ENCODE measurements around the gene ATP9A. TPM values are rescaled to one million over a fixed set of nuclear protein-coding genes. Genes with fewer than 3 reads are reported as not detected.
A peak's percentile ranks its signal among the peaks of the same experiment; 100 is the strongest.
"Not testable (repeated sequence)": the region's sequence is repeated elsewhere in the genome, so short reads cannot be mapped to it uniquely, and the experiment has no call there.

The ATP9A gene
- total RNA-seq, 1 donor from 2014 or later: 37.6 TPM

DNA sequence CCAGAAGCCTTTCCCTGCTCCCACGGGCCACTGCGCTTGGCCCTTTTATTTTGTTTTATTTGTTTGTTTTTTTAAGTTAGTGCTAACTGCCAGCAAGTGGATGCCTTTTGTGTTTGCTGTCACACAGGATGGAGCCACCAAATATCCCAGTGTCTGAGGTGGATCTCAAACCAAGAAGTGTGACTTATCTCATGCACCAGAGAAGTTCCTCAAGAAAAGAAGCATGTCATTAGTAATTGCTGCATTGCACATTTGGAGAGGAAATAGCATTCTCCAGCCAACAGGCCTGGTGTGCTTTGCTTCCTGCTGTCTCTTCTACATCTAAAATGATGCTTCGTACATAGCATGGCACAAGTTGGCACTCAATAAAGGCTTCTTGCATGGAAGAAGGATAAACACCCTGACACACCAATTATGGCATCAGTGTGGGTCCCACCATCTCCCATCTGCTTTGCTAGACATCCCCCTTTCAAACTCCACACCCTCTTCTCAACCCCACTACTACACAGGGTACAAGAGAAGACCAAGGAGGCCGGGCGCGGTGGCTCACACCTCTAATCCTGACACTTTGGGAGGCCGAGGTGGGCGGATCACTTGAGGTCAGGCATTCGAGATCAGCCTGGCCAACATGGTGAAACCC, 1.9 kb upstream of the ATP9A start:
- TF ChIP-seq, protein P1, sequence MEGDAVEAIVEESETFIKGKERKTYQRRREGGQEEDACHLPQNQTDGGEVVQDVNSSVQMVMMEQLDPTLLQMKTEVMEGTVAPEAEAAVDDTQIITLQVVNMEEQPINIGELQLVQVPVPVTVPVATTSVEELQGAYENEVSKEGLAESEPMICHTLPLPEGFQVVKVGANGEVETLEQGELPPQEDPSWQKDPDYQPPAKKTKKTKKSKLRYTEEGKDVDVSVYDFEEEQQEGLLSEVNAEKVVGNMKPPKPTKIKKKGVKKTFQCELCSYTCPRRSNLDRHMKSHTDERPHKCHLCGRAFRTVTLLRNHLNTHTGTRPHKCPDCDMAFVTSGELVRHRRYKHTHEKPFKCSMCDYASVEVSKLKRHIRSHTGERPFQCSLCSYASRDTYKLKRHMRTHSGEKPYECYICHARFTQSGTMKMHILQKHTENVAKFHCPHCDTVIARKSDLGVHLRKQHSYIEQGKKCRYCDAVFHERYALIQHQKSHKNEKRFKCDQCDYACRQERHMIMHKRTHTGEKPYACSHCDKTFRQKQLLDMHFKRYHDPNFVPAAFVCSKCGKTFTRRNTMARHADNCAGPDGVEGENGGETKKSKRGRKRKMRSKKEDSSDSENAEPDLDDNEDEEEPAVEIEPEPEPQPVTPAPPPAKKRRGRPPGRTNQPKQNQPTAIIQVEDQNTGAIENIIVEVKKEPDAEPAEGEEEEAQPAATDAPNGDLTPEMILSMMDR (IDR thresholded peaks at IDR 0.05; ENCODE audit: insufficient read depth, low read length, poor library complexity, severe bottlenecking): no peak
- Histone ChIP-seq H3K27me3 (ENCODE audit: control insufficient read depth, insufficient read depth, low read length) (no peaks in the 10 kb centered on the region), H3K36me3 (ENCODE audit: control insufficient read depth, insufficient read depth, low read length) (no peaks in the 10 kb centered on the region), H3K4me3 (ENCODE audit: low read depth, low read length) (no peak overlapping the region)
- DNase-seq (ENCODE audit: low read depth): no peak

- DNase-seq (ENCODE audit: low read depth): no peak
- peak overlapping the region; percentile 82 for H3K4me3 ChIP-seq (ENCODE audit: low read depth, low read length)
- TF ChIP-seq, protein P1 (IDR thresholded peaks at IDR 0.05; ENCODE audit: insufficient read depth, low read length, poor library complexity, severe bottlenecking): no peak
- no peaks in the 10 kb centered on the region for H3K27me3 ChIP-seq (ENCODE audit: control insufficient read depth, insufficient read depth, low read length)
- no peaks in the 10 kb centered on the region for H3K36me3 ChIP-seq (ENCODE audit: control insufficient read depth, insufficient read depth, low read length)
These were observed 748 bp upstream of the ATP9A start for GRCh38 chr20:51768759-51769517.

DNA sequence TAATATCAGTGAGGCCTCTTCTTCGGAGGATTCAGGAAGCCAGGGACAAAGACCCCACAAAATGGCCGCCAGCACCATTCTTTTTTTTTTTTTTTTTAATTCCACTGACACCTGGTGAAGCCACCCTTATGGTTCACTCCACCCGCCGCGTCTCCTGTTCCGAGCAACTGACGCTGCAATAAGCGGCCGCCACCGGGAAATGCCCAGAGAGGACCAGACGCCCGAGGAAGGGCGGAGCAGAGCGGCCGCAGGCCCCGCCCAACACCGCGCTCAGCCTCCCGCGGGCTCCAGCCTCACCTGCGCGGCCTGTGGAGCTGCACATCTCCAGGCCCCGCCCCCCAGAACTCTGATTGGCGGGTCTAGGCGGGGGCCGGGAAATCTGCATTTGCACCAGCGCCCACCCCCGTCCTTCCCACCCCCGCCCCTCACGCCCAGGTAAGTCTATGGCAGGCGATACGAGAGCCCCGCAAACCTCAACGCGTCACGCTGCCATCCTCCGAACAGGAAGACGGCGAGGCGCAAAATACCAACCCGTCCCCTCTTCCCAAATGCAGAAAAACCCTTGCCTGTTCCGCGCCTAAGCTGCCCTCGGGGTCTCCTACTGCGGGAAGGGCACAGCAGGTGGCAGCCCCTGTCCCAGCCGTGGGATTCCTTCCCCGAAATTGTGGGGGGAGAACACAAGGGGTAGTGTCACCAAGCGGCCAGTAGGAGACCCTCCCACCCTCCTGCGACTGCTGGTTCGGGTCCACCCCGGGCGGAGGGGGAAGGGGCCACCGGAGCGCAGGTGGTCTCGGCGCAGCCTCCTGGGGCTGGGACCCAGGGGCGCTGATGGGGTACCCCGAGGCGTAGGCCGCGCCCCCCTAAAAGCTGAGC, 960 bp downstream of the ATP9A start:
- TF ChIP-seq, protein P1 (IDR thresholded peaks at IDR 0.05; ENCODE audit: insufficient read depth, low read length, poor library complexity, severe bottlenecking): peak; percentile 50
- DNase-seq (ENCODE audit: low read depth): peak; percentile 21
- H3K36me3 ChIP-seq (ENCODE audit: control insufficient read depth, insufficient read depth, low read length): no peaks in the 10 kb centered on the region
- H3K4me3 ChIP-seq (ENCODE audit: low read depth, low read length): peak overlapping the region; percentile 82
- H3K27me3 ChIP-seq (ENCODE audit: control insufficient read depth, insufficient read depth, low read length): no peaks in the 10 kb centered on the region

DNA sequence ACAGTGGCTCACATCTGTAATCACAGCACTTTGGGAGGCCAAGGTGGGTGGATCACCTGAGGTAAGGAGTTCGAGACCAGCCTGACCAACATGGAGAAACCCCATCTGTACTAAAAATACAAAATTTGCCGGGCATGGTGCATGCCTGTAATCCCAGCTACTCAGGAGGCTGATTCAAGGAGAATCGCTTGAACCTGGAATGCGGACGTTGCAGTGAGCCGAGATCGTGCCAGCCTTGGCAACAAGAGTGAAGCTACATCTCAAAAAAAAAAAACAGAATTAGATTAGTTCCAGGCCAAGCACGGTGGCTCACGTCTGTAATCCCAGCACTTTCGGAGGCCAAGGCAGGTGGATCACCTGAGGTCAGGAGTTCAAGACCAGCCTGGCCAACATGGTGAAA, 2.8 kb downstream of the ATP9A start:
- H3K27me3 ChIP-seq (ENCODE audit: control insufficient read depth, insufficient read depth, low read length); DNase-seq (ENCODE audit: low read depth); H3K4me3 ChIP-seq (ENCODE audit: low read depth, low read length); H3K36me3 ChIP-seq (ENCODE audit: control insufficient read depth, insufficient read depth, low read length): not testable (repeated sequence)

DNA sequence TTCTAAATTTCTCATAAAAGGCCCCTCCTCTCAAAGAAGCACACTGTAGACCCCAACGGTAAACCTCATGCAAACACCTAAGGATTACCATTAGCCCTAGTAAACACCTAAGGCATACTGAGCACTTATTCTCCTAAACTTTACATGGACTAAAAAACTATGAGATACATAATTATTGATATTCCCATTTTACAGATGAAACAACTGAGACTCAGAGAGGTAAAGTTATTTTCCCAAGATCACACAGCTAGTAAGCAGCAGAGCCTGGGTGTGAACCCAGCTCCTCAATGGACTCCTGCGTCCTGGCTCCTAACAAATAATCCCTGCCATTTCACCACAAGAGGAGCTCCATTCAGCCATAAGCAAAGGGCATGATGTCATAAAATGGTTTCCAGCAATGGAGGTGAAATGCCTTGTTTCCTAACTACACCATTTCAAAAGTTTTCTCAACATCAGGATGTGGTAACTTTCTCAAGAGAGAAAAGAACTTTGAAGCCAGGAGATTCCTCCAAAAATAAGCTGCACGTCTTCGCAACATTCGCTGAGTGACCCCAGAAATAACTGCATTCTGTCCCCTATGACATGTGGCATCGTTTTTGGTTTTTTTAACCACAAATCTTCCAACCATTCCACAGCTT, 4.1 kb downstream of the ATP9A start:
- DNase-seq (ENCODE audit: low read depth): no peak
- no peaks in the 10 kb centered on the region for H3K36me3 ChIP-seq (ENCODE audit: control insufficient read depth, insufficient read depth, low read length)
- H3K27me3 ChIP-seq (ENCODE audit: control insufficient read depth, insufficient read depth, low read length): no peaks in the 10 kb centered on the region
- TF ChIP-seq, protein P1 (IDR thresholded peaks at IDR 0.05; ENCODE audit: insufficient read depth, low read length, poor library complexity, severe bottlenecking): no peak
- H3K4me3 ChIP-seq (ENCODE audit: low read depth, low read length): no peak overlapping the region
